Measurements from ENCODE around the gene SYNPO.

The SYNPO gene

DNA sequence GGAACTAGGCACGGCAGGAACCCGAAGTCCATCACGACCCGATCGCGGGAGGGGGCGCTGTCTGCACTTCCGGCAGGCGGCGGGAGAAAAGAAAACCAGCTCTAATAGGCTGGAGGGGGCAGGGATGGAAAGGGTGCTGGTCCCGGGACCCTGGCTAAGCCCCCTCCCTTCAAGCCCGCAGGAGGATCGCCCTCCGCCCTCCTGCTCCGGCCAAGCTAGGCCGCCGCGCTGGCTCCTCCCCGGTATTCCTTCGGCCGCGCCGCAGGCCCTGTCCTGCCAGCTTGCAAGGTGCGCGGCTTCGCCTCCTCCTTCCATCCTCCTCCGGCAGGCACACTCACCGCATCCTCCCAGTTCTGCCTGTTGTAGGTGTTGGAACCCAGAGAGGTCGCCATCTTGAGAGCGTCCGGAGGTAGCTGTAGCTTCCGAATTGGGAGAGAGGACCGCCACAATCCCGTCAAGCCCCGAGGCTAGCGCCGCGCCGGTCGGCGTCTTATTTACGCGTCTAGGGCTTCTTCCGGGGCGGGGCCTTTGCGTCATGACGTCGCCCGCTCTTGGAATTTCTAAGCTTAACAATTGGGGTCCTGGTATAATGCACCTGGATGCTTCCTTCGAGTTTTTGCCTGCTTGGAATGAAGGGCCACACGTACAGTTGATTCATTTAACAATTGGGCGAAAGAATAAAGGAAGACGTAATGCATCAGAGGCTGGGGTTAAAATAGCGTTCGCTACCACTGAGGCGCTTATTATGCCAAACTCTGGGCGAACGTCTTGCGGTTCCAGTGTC lies 60.3 kb downstream of the SYNPO start, which contains the start of gene RBM22:
TSS of gene RBM22 (minus strand) at position 469 of the 784 bp plus-strand sequence. CDS start at position 392, 77 bp downstream.
- DNase-seq = peak; percentile 85

DNA sequence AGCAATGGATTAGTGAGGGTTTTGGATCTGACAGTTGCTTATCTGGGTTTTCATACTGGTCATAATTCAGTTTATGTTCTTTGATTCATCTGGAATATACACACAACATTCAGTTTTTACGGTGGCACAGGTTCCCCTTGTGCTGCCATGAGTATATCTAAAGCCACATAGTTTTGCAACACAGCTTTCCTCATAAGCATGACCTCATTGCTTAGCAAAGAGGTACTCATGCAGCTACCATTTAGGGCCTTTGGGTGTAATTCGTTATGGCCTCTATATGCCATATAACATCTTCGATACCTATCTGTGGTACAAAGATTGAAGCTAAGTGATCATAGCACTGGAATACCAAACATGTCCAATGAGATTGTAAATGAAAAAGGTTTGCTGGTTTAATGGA lies 63.3 kb downstream of the SYNPO start:
- no peak for DNase-seq

DNA sequence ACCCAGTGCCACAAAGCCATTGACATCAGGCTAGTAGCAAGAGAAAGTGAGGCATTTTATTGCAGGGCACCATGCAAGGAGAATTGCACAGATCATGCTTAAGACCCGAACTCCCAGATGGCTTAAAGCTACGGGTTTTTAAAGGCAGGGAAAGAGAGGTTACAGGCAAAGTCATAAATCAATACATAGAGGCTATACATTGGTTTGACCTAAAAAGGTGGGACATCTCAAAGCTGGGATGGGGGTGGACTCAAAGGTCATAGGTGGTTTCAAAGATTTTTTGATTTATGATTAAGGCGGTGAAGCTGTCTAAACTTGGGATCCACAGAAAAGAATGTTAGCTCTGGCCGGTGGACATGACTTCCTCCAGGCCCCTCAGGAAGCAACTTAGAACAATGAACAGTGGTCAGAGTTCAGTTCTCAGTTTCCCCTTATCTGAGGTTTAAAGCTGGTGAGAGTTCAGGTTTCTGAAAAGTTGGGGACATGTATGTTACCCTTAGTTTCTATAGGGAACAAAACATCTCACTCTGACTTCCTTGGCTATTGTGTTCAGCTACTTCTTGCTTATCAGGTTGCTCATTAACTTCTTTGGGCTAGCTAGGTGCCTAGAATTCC lies 66.4 kb downstream of the SYNPO start:
- no peak for DNase-seq

Data from NCI-H146 (cell line).